CD14-positive monocyte (primary cell): ENCODE results near the gene CCDC68. TPM values are rescaled to one million over a fixed set of nuclear protein-coding genes. Genes with fewer than 3 reads are reported as not detected.

Experiments used
- DNase-seq, 3 donors: peaks; one replicate each; pipeline ENCODE4 v3.0.0-alpha.2; 2011 to 2022
- H2AFZ ChIP-seq: 2 replicates; pipeline ENCODE4 v1.6.0; 2012; ENCODE audit warnings: mild to moderate bottlenecking, low read depth, low read length, inconsistent platforms; ENCODE audit not compliant: insufficient read depth, poor library complexity, severe bottlenecking
- H3K27ac ChIP-seq, 2 donors: 1 replicate in 1 of 2; 2 replicates in 1 of 2; pipeline ENCODE4 v1.5.1; 2012 to 2013; ENCODE audit warnings: low read length in 2 of 2, control low read depth in 1 of 2, inconsistent platforms in 1 of 2, low read depth in 1 of 2, mild to moderate bottlenecking in 1 of 2
- H3K27me3 ChIP-seq, 2 donors: one replicate each; pipeline versions ENCODE4 v1.6.0 to v1.6.1; 2011 to 2013; ENCODE audit warnings: low read length in 2 of 2; ENCODE audit not compliant: control insufficient read depth in 2 of 2, insufficient read depth in 2 of 2
- H3K36me3 ChIP-seq, 2 donors: replicated peaks in 1 of 2; 1 replicate in 1 of 2; 2 replicates in 1 of 2; pipeline versions ENCODE4 v1.5.1 to v1.6.1; 2012 to 2013; ENCODE audit warnings: low read length in 2 of 2, control low read depth in 1 of 2, inconsistent platforms in 1 of 2, mild to moderate bottlenecking in 1 of 2; ENCODE audit not compliant: insufficient read depth in 2 of 2, control insufficient read depth in 1 of 2
- H3K4me1 ChIP-seq, 2 donors: 1 replicate in 1 of 2; 2 replicates in 1 of 2; pipeline versions ENCODE4 v1.5.1 to v1.6.1; 2012 to 2013; ENCODE audit warnings: low read length in 2 of 2, control low read depth in 1 of 2, inconsistent platforms in 1 of 2, mild to moderate bottlenecking in 1 of 2, moderate library complexity in 1 of 2; ENCODE audit not compliant: insufficient read depth in 2 of 2, control insufficient read depth in 1 of 2
- H3K4me2 ChIP-seq: replicated peaks from 2 replicates; pipeline ENCODE3; 2012; ENCODE audit warnings: low read length, moderate library complexity, mild to moderate bottlenecking; ENCODE audit not compliant: poor library complexity, severe bottlenecking; ENCODE audit errors: extremely low read depth
- H3K4me3 ChIP-seq, 3 experiments: fragments of 200-600 bp in 1 of 3; sonication (generic) in 1 of 3; replicated peaks in 1 of 3; 1 replicate in 2 of 3; 2 replicates in 1 of 3; pipeline ENCODE4 v1.5.1; 2011 to 2013; ENCODE audit warnings: low read length in 3 of 3, mild to moderate bottlenecking in 3 of 3, control low read depth in 2 of 3, low read depth in 2 of 3, inconsistent platforms in 1 of 3, moderate library complexity in 1 of 3
- H3K79me2 ChIP-seq: 2 replicates; pipeline ENCODE4 v1.6.0; 2012; ENCODE audit warnings: mild to moderate bottlenecking, control low read depth, inconsistent platforms, low read length, moderate library complexity; ENCODE audit not compliant: insufficient read depth
- H3K9ac ChIP-seq: 2 replicates; pipeline ENCODE4 v1.6.0; 2017; ENCODE audit warnings: low read length, mild to moderate bottlenecking; ENCODE audit not compliant: insufficient read depth, poor library complexity, severe bottlenecking
- H3K9me3 ChIP-seq, 2 donors: replicated peaks in 1 of 2; 1 replicate in 1 of 2; 2 replicates in 1 of 2; pipeline versions ENCODE4 v1.5.1 to v1.6.1; 2012 to 2013; ENCODE audit warnings: low read length in 2 of 2, control low read depth in 1 of 2; ENCODE audit not compliant: control insufficient read depth in 1 of 2, insufficient read depth in 1 of 2
- H4K20me1 ChIP-seq: 2 replicates; pipeline ENCODE4 v1.6.0; 2012; ENCODE audit warnings: mild to moderate bottlenecking, low read length, control low read depth, moderate library complexity; ENCODE audit not compliant: insufficient read depth
- H3K27ac Mint-ChIP-seq, 7 donors: one replicate each; pipeline ENCODE4 v1.8.0; 2020; ENCODE audit warnings: mild to moderate bottlenecking in 7 of 7, mixed read lengths in 7 of 7, moderate library complexity in 6 of 7, inconsistent platforms in 2 of 7
- H3K27me3 Mint-ChIP-seq, 3 donors: one replicate each; pipeline ENCODE4 v1.8.0; 2021 to 2022; ENCODE audit warnings: low read depth in 3 of 3, mild to moderate bottlenecking in 3 of 3, mixed read lengths in 3 of 3, moderate library complexity in 3 of 3, inconsistent platforms in 1 of 3
- H3K36me3 Mint-ChIP-seq, 2 donors: one replicate each; pipeline ENCODE4 v1.8.0; 2020; ENCODE audit warnings: mixed read lengths in 2 of 2, inconsistent platforms in 1 of 2, mild to moderate bottlenecking in 1 of 2
- H3K4me1 Mint-ChIP-seq: one replicate; pipeline ENCODE4 v1.8.0; 2020; ENCODE audit warnings: mild to moderate bottlenecking, mixed read lengths
- H3K4me3 Mint-ChIP-seq, 2 donors: one replicate each; pipeline ENCODE4 v1.8.0; 2020; ENCODE audit warnings: mild to moderate bottlenecking in 2 of 2, mixed read lengths in 2 of 2, moderate library complexity in 1 of 2
- H3K9me3 Mint-ChIP-seq, 7 donors: one replicate each; pipeline ENCODE4 v1.8.0; 2020 to 2022; ENCODE audit warnings: mixed read lengths in 7 of 7, mild to moderate bottlenecking in 6 of 7, moderate library complexity in 6 of 7, inconsistent platforms in 2 of 7
- WGBS: methylation state at CpG from one replicate; pipeline ENCODE4 v1.1.5; 2013; ENCODE audit warnings: missing lambda C conversion rate; ENCODE audit not compliant: insufficient coverage; 5-methylcytosine and 5-hydroxymethylcytosine counted together
- intact Hi-C, 2 donors: fragments of 100-400 bp; cut with micrococcal nuclease; formaldehyde crosslinking; loops; one replicate each; pipeline versions ENCODE4 v1.15.0 to v1.15.1; 2023
- polyA plus RNA-seq, 3 donors: library from polyadenylated mRNA; depleted of rRNA in 1 of 3; unstranded in 2 of 3; stranded (reverse) in 1 of 3; fragments of 300-500 nt in 2 of 3; fragments of >200 nt in 1 of 3; fragmentation: Illumina TruSeq in 2 of 3; gene quantifications; 1 replicate in 2 of 3; 2 replicates in 1 of 3; pipeline ENCODE4 v1.2.3, GENCODE V29; 2012 to 2021
- TF ChIP-seq, protein P1 (sequence below): fragments of 200-600 bp; IDR thresholded peaks from one replicate; pipeline ENCODE4 v1.8.0; 2022; ENCODE audit warnings: antibody characterized with exemption, mild to moderate bottlenecking

Gene CCDC68
- polyA plus RNA-seq, 3 donors, result 0.09 to 0.15 TPM; not detected in 1

DNA sequence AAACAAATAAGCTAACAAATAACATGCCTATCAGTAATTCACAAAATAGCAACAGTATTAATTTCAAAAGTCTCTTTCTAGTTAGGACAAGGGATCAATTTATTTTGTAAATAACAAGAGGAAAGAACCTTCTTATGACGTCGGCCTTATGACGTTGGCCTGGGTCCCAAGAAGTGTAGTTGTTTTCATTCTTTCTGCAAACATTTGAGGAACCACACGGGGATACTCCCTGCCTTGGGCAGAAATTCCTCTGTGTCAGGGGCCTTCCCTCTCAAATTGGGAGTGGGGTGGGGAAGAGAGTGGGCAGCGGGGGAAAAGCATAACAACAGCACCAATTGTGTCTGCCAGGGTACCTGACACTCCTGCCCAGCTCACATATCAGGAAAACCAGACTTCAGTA lies 1.3 kb downstream of the CCDC68 start:
- H3K4me1 Mint-ChIP-seq, result peaks cover 29% of the 10 kb centered on the region
- no peak overlapping the region for H3K27ac ChIP-seq
- peaks cover 0 to 7% (median 0%) of the 10 kb centered on the region in 7 donors for H3K9me3 Mint-ChIP-seq
- no peaks in the 10 kb centered on the region for H3K79me2 ChIP-seq
- H3K36me3 Mint-ChIP-seq, result peaks cover 0 to 6% of the 10 kb centered on the region in 2 donors
- H3K27ac Mint-ChIP-seq, result no peak overlapping the region
- no peak for DNase-seq
- peak overlapping the region in 1 of 2 donors; percentile 93 for H3K4me3 Mint-ChIP-seq
- H3K9ac ChIP-seq, result no peak overlapping the region
- no peak overlapping the region for H3K4me3 ChIP-seq
- H3K4me1 ChIP-seq, result peaks cover 22 to 28% of the 10 kb centered on the region in 2 donors
- H4K20me1 ChIP-seq, result no peaks in the 10 kb centered on the region
- intact Hi-C loops, result no loop called here
- WGBS, result 70% methylated on average over 4 of the region's 5 CpGs
- H3K9me3 ChIP-seq, result no peaks in the 10 kb centered on the region
- H3K27me3 Mint-ChIP-seq, result peaks cover 30 to 49% (median 34%) of the 10 kb centered on the region in 3 donors
- no peak overlapping the region for H2AFZ ChIP-seq
- TF ChIP-seq, protein P1, sequence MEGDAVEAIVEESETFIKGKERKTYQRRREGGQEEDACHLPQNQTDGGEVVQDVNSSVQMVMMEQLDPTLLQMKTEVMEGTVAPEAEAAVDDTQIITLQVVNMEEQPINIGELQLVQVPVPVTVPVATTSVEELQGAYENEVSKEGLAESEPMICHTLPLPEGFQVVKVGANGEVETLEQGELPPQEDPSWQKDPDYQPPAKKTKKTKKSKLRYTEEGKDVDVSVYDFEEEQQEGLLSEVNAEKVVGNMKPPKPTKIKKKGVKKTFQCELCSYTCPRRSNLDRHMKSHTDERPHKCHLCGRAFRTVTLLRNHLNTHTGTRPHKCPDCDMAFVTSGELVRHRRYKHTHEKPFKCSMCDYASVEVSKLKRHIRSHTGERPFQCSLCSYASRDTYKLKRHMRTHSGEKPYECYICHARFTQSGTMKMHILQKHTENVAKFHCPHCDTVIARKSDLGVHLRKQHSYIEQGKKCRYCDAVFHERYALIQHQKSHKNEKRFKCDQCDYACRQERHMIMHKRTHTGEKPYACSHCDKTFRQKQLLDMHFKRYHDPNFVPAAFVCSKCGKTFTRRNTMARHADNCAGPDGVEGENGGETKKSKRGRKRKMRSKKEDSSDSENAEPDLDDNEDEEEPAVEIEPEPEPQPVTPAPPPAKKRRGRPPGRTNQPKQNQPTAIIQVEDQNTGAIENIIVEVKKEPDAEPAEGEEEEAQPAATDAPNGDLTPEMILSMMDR, result no peak
- H3K27me3 ChIP-seq, result peaks cover 31% of the 10 kb centered on the region in 2 donors
- no peak overlapping the region for H3K4me2 ChIP-seq
- H3K36me3 ChIP-seq, result no peaks in the 10 kb centered on the region

- intact Hi-C loops, result no loop called here
- H3K79me2 ChIP-seq, result no peaks in the 10 kb centered on the region
- no peaks in the 10 kb centered on the region for H4K20me1 ChIP-seq
- H3K4me3 Mint-ChIP-seq, result peak overlapping the region in 1 of 2 donors; percentile 31
- H3K4me1 ChIP-seq, result peaks cover 22 to 28% of the 10 kb centered on the region in 2 donors
- H3K4me2 ChIP-seq, result no peak overlapping the region
- H3K36me3 ChIP-seq, result no peaks in the 10 kb centered on the region
- peaks cover 31% of the 10 kb centered on the region in 2 donors for H3K27me3 ChIP-seq
- H3K4me3 ChIP-seq, result no peak overlapping the region
- H3K36me3 Mint-ChIP-seq, result peaks cover 0 to 6% of the 10 kb centered on the region in 2 donors
- H3K27ac Mint-ChIP-seq, result peak overlapping the region in 1 of 7 donors; percentile 25
- no peak overlapping the region for H2AFZ ChIP-seq
- TF ChIP-seq, protein P1, result no peak
- peaks cover 0 to 7% (median 2%) of the 10 kb centered on the region in 7 donors for H3K9me3 Mint-ChIP-seq
- no peak for DNase-seq
- H3K4me1 Mint-ChIP-seq, result peaks cover 29% of the 10 kb centered on the region
- no peak overlapping the region for H3K27ac ChIP-seq
- WGBS, result 83% methylated on average over 1 of the region's 2 CpGs
- H3K9ac ChIP-seq, result no peak overlapping the region
- H3K27me3 Mint-ChIP-seq, result peaks cover 34 to 49% (median 36%) of the 10 kb centered on the region in 3 donors
- no peaks in the 10 kb centered on the region for H3K9me3 ChIP-seq
Measured at GRCh38 chr18:54957296-54957832, 1.9 kb downstream of the CCDC68 start.
